ENCODE results near the gene TRMU. TPM values are rescaled to one million over a fixed set of nuclear protein-coding genes. Genes with fewer than 3 reads are reported as not detected.

The TRMU gene
- total RNA-seq, 4 donors from 2014 or later, result 9.1 to 14.4 (median 13.0) TPM

DNA sequence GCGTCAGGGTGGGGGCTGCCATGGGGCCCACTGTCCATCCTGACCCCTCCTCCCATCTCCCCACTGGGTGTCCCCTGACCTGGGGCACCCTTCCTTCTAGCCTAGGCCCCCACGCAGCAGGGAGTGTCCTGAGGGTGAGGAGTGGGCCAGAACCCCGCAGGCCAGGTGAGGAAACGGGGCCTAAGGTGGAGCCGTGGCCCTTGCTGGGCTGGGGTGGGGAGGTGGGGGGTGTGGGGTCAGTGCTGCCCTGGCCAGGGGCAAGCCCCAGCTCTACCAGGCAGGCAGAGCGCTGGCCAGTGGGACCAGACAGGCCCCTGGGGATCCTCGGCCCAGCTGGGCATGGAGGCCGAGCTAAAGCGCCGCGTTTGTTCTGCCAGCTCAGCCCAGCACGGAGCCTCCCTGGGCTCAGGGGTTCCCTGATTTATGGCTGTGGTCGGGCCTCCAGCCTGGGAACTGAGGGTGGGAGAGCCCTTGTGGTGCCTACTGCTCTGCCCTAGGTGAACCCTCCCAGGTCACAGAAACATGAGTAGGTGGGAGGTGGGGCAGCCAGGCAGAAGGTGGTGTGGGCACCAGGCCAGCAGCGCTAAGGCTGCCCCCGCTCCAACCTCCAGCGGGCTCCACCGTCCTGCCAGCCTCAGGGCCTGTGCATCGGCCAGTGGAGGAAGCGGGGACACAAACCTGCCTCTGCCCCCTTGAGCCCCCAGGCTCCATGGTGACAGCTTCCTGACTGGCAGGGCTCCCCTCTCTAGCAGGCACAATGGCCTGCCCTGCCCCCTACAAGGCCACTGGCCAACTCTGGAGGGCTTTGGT is 22.4 kb downstream of the TRMU start:
- ATAC-seq (no peak), DNase-seq (no peak)
- in situ Hi-C loops (cut with MboI; ENCODE audit: low sequenced_read_pairs in 4 of 4), result loop anchor here in 1 of 4 donors (25.0 kb wide), 1 partner anchor 179 kb away; the partner anchor contains the start of gene CELSR1
- Histone ChIP-seq H3K4me1 (peaks cover 5% of the 10 kb centered on the region in 2 donors), H3K36me3 (peaks cover 0 to 29% of the 10 kb centered on the region in 2 donors), H3K27me3 (peaks cover under 1 to 3% (median 3%) of the 10 kb centered on the region in 3 donors), H3K27ac (no peak overlapping the region), H3K4me3 (no peak overlapping the region), H3K9me3 (no peaks in the 10 kb centered on the region)
- no peak for TF ChIP-seq POLR2A (IDR thresholded peaks at IDR 0.05)
- TF ChIP-seq, protein P1, sequence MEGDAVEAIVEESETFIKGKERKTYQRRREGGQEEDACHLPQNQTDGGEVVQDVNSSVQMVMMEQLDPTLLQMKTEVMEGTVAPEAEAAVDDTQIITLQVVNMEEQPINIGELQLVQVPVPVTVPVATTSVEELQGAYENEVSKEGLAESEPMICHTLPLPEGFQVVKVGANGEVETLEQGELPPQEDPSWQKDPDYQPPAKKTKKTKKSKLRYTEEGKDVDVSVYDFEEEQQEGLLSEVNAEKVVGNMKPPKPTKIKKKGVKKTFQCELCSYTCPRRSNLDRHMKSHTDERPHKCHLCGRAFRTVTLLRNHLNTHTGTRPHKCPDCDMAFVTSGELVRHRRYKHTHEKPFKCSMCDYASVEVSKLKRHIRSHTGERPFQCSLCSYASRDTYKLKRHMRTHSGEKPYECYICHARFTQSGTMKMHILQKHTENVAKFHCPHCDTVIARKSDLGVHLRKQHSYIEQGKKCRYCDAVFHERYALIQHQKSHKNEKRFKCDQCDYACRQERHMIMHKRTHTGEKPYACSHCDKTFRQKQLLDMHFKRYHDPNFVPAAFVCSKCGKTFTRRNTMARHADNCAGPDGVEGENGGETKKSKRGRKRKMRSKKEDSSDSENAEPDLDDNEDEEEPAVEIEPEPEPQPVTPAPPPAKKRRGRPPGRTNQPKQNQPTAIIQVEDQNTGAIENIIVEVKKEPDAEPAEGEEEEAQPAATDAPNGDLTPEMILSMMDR (IDR thresholded peaks at IDR 0.05 in 4 of 5, conservative IDR thresholded peaks at IDR 0.05 in 1 of 5), result no peak
- intact Hi-C loops (cut with DNase I; ENCODE audit: low total_unique reads), result no loop called here

DNA sequence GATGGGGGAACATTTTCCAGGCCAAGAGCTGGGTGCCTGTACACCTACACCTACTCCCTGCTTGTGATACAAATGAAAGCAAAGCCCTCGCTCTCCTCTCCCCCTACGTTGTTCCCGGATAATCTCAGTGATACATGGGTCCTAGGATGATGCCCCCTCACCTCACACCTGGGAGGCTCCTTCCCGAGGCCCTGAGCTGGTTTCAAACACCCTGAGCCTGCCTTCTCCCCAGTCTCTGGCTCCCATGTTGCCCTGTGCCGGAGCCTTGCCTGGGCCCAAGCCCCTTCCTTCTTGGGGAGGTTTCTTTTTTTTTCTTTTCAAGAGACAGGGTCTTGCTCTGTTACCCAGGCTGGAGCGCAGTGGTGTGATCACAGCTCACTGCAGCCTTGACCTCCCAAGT is 23.3 kb downstream of the TRMU start:
- no peak overlapping the region for H3K4me3 ChIP-seq
- H3K36me3 ChIP-seq, result peaks cover 0 to 23% of the 10 kb centered on the region in 2 donors
- ATAC-seq (no peak), DNase-seq (no peak)
- no peaks in the 10 kb centered on the region for H3K4me1 ChIP-seq
- TF ChIP-seq POLR2A (IDR thresholded peaks at IDR 0.05), result no peak
- TF ChIP-seq, protein P1 (IDR thresholded peaks at IDR 0.05 in 4 of 5, conservative IDR thresholded peaks at IDR 0.05 in 1 of 5), result no peak
- no peaks in the 10 kb centered on the region for H3K9me3 ChIP-seq
- in situ Hi-C loops (cut with MboI; ENCODE audit: low sequenced_read_pairs in 4 of 4) (loop anchor here in 1 of 4 donors (25.0 kb wide), 1 partner anchor 179 kb away; the partner anchor contains the start of gene CELSR1), intact Hi-C loops (cut with DNase I; ENCODE audit: low total_unique reads) (no loop called here)
- no peak overlapping the region for H3K27ac ChIP-seq
- peaks cover 4 to 7% (median 6%) of the 10 kb centered on the region in 3 donors for H3K27me3 ChIP-seq

DNA sequence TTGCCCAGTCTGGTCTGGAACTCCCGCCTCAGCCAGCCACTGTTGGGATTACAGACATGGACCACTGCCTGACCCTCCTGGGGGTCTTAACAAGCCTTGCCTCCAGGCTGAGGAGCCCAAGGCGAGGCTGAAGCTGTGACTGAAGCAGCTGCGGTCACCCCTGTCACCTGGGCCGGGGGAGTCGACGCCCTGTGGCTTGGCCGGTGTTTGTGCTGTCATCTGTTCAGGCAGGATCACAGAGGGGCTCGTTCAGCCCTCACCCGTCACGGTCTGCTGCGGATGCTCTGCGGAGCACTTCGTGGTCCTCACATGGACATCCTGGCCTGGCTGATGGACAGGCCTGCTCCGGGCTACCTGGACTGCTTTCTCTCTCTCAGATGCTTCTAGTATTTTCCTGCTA is 23.8 kb downstream of the TRMU start:
- TF ChIP-seq POLR2A (IDR thresholded peaks at IDR 0.05), result no peak
- TF ChIP-seq, protein P1 (IDR thresholded peaks at IDR 0.05 in 4 of 5, conservative IDR thresholded peaks at IDR 0.05 in 1 of 5), result no peak
- Histone ChIP-seq H3K4me3 (no peak overlapping the region), H3K27ac (no peak overlapping the region), H3K27me3 (peaks cover 4 to 8% (median 8%) of the 10 kb centered on the region in 3 donors), H3K9me3 (no peaks in the 10 kb centered on the region), H3K4me1 (no peaks in the 10 kb centered on the region), H3K36me3 (peaks cover 0 to 17% of the 10 kb centered on the region in 2 donors)
- intact Hi-C loops (cut with DNase I; ENCODE audit: low total_unique reads), result no loop called here
- DNase-seq, result no peak
- in situ Hi-C loops (cut with MboI; ENCODE audit: low sequenced_read_pairs in 4 of 4), result loop anchor here in 1 of 4 donors (25.0 kb wide), 1 partner anchor 178 kb away; the partner anchor contains the start of gene CELSR1
- ATAC-seq, result no peak

DNA sequence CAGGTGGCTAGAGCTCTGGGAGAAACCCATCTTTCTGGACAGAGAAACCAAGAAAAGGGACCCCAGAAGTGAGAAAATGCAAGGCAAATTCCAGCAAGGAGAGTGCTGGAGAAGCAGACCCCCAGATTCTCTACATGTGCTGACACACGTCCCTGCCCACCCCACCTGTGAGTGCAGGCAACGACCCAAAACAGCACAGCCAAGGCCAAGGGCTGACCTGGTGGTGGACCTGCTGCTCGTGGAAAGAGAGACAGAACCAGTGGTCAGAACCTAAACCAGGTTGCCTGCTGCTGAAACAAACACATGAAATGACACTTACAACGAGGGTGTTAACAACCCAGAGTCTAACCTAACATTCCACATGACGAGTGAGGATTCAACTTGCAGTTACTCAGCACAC is 24.6 kb downstream of the TRMU start:
- no peaks in the 10 kb centered on the region for H3K4me1 ChIP-seq
- intact Hi-C loops (cut with DNase I; ENCODE audit: low total_unique reads) (no loop called here), in situ Hi-C loops (cut with MboI; ENCODE audit: low sequenced_read_pairs in 4 of 4) (loop anchor here in 2 of 4 donors (10.0 to 25.0 kb wide), 2 partner anchors 177 to 185 kb away; partner anchors contain the start of gene CELSR1 (in 1 of the 2))
- peaks cover 8 to 15% (median 14%) of the 10 kb centered on the region in 3 donors for H3K27me3 ChIP-seq
- peaks cover 0 to 11% of the 10 kb centered on the region in 2 donors for H3K36me3 ChIP-seq
- no peak overlapping the region for H3K4me3 ChIP-seq
- TF ChIP-seq, protein P1 (IDR thresholded peaks at IDR 0.05 in 4 of 5, conservative IDR thresholded peaks at IDR 0.05 in 1 of 5), result no peak
- TF ChIP-seq POLR2A (IDR thresholded peaks at IDR 0.05), result no peak
- no peaks in the 10 kb centered on the region for H3K9me3 ChIP-seq
- no peak overlapping the region for H3K27ac ChIP-seq
- DNase-seq, result no peak
- ATAC-seq, result no peak

All from gastrocnemius medialis (tissue), 4 donors.